WTC11 (cell line): ENCODE data around the gene ABHD15. TPM values are rescaled to one million over a fixed set of nuclear protein-coding genes. Genes with fewer than 3 reads are reported as not detected.

Source experiments
- ATAC-seq: fragments of 200-7000 bp; cut with Tn5 transposase; 2 replicates; pipeline ENCODE4 v1.10.0; 2021; ENCODE audit warnings: mild to moderate bottlenecking, moderate library complexity
- CTCF ChIA-PET: fragments of 300-600 bp; sonication (Branson Sonifier 250); formaldehyde crosslinking; loops from one replicate; lab custom pipeline; 2021; ENCODE audit warnings: antibody characterized with exemption; lab: Charles Lee
- POLR2A ChIA-PET: fragments of 350-600 bp; sonication (Branson Sonifier 250); formaldehyde crosslinking; loops from one replicate; lab custom pipeline; 2021; ENCODE audit warnings: antibody characterized with exemption; lab: Charles Lee
- DNase-seq: peaks from one replicate; pipeline ENCODE4 v3.0.0; 2021; ENCODE audit warnings: low spot score
- H3K27ac Mint-ChIP-seq: 2 replicates; pipeline ENCODE4 v1.8.0; 2021; ENCODE audit warnings: mixed read lengths
- H3K27me3 Mint-ChIP-seq: 2 replicates; pipeline ENCODE4 v1.8.0; 2021; ENCODE audit warnings: low read depth, mild to moderate bottlenecking, moderate library complexity, mixed read lengths
- H3K36me3 Mint-ChIP-seq: 2 replicates; pipeline ENCODE4 v1.8.0; 2021; ENCODE audit warnings: mixed read lengths
- H3K4me1 Mint-ChIP-seq: 2 replicates; pipeline ENCODE4 v1.8.0; 2022; ENCODE audit warnings: mixed read lengths
- H3K4me3 Mint-ChIP-seq: 2 replicates; pipeline ENCODE4 v1.8.0; 2021; ENCODE audit warnings: mild to moderate bottlenecking, moderate library complexity, mixed read lengths
- H3K9me3 Mint-ChIP-seq: 2 replicates; pipeline ENCODE4 v1.8.0; 2021; ENCODE audit warnings: mixed read lengths
- CREB1 ChIP-seq: sonication (generic); formaldehyde crosslinking; IDR thresholded peaks from 2 replicates; pipeline ENCODE4 v1.8.0; 2023; ENCODE audit warnings: mild to moderate bottlenecking, missing genetic modification reagents
- FOXP1 ChIP-seq: sonication (generic); formaldehyde crosslinking; IDR thresholded peaks from 2 replicates; pipeline ENCODE4 v1.8.0; 2022; ENCODE audit warnings: missing genetic modification reagents, mild to moderate bottlenecking, moderate library complexity, borderline replicate concordance
- IRF2 ChIP-seq: sonication (generic); formaldehyde crosslinking; IDR thresholded peaks from 2 replicates; pipeline ENCODE4 v1.8.0; 2022; ENCODE audit warnings: low read depth, missing genetic modification reagents, borderline replicate concordance
- MAX ChIP-seq: sonication (generic); formaldehyde crosslinking; IDR thresholded peaks from 2 replicates; pipeline ENCODE4 v1.8.0; 2022; ENCODE audit warnings: mild to moderate bottlenecking, missing genetic modification reagents
- NFATC4 ChIP-seq: fragments of 250-450 bp; sonication (Bioruptor Pico); IDR thresholded peaks from 2 replicates; pipeline ENCODE4 v1.9.0; 2021; ENCODE audit warnings: mild to moderate bottlenecking
- NR1H2 ChIP-seq: sonication (generic); formaldehyde crosslinking; IDR thresholded peaks from 2 replicates; pipeline ENCODE4 v1.9.0; 2021; ENCODE audit warnings: mild to moderate bottlenecking, moderate library complexity, missing genetic modification reagents
- PRDM15 ChIP-seq: sonication (generic); formaldehyde crosslinking; IDR thresholded peaks from 2 replicates; pipeline ENCODE4 v1.8.0; 2022; ENCODE audit warnings: missing genetic modification reagents
- USF2 ChIP-seq: sonication (generic); formaldehyde crosslinking; IDR thresholded peaks from 2 replicates; pipeline ENCODE4 v1.8.1; 2023; ENCODE audit warnings: mild to moderate bottlenecking, missing genetic modification reagents, moderate library complexity
- ZBTB21 ChIP-seq: sonication (generic); formaldehyde crosslinking; IDR thresholded peaks from 2 replicates; pipeline ENCODE4 v1.8.1; 2023; ENCODE audit warnings: mild to moderate bottlenecking, missing genetic modification reagents, borderline replicate concordance
- ZMAT4 ChIP-seq: fragments of 250-450 bp; sonication (Bioruptor Pico); IDR thresholded peaks from 2 replicates; pipeline ENCODE4 v1.9.0; 2021; ENCODE audit warnings: mild to moderate bottlenecking
- ZNF121 ChIP-seq: sonication (generic); formaldehyde crosslinking; IDR thresholded peaks from 2 replicates; pipeline ENCODE4 v1.8.0; 2023; ENCODE audit warnings: missing genetic modification reagents
- ZNF138 ChIP-seq: sonication (generic); formaldehyde crosslinking; conservative IDR thresholded peaks from 2 replicates; pipeline ENCODE4 v1.8.1; 2022; ENCODE audit warnings: mild to moderate bottlenecking, moderate library complexity, missing genetic modification reagents
- ZNF416 ChIP-seq: fragments of 250-450 bp; sonication (Bioruptor Pico); IDR thresholded peaks from 2 replicates; pipeline ENCODE4 v1.9.0; 2021; ENCODE audit warnings: mild to moderate bottlenecking, inconsistent platforms
- ZNF423 ChIP-seq: fragments of 250-450 bp; sonication (Bioruptor Pico); IDR thresholded peaks from 2 replicates; pipeline ENCODE4 v2.1.2; 2022; ENCODE audit warnings: mild to moderate bottlenecking, moderate library complexity
- ZNF425 ChIP-seq: fragments of 250-450 bp; sonication (Bioruptor Pico); conservative IDR thresholded peaks from 2 replicates; pipeline ENCODE4 v1.9.0; 2021; ENCODE audit warnings: mild to moderate bottlenecking
- ZNF671 ChIP-seq: fragments of 250-450 bp; sonication (Bioruptor Pico); IDR thresholded peaks from 2 replicates; pipeline ENCODE4 v1.8.0; 2021; ENCODE audit warnings: mild to moderate bottlenecking
- total RNA-seq: library from RNA; stranded (reverse); gene quantifications from 3 replicates; pipeline ENCODE4 v1.2.3, GENCODE V29; 2021

ABHD15 gene
- total RNA-seq, 1 experiment from 2014 or later, result 2.8 TPM

GRCh38 chr17:29607557-29608195 is 40.8 kb upstream of the ABHD15 start:
- no peaks in the 10 kb centered on the region for H3K4me1 Mint-ChIP-seq
- no peak overlapping the region for H3K4me3 Mint-ChIP-seq
- POLR2A ChIA-PET, result interaction anchor here (0.6 kb wide), 1 partner anchor 82 kb away, joined by 3 read pairs; no protein-coding TSS in a partner anchor
- CTCF ChIA-PET, result interaction anchor here (0.5 to 3.2 kb wide), 6 partner anchors 10 to 41 kb away, joined by 3 to 41 read pairs (median 6); partner anchors contain the start of gene ABHD15
- DNase-seq, result no peak
- H3K27me3 Mint-ChIP-seq, result peaks cover 9% of the 10 kb centered on the region
- no peaks in the 10 kb centered on the region for H3K9me3 Mint-ChIP-seq
- no peak for TF ChIP-seq MAX (CRISPR knock-in tag)
- no peak for ATAC-seq
- no peak overlapping the region for H3K27ac Mint-ChIP-seq
- peaks cover 4% of the 10 kb centered on the region; the same call in 1 of the 2 replicates for H3K36me3 Mint-ChIP-seq

GRCh38 chr17:29603109-29603674 is 36.4 kb upstream of the ABHD15 start:
- Mint-ChIP-seq H3K4me3 (no peak overlapping the region), H3K4me1 (peaks cover 12% of the 10 kb centered on the region), H3K36me3 (no peaks in the 10 kb centered on the region), H3K9me3 (no peaks in the 10 kb centered on the region), H3K27ac (no peak overlapping the region), H3K27me3 (no peaks in the 10 kb centered on the region; the same call in 1 of the 2 replicates)
- CTCF ChIA-PET, result interaction anchor here (1.2 to 2.6 kb wide), 3 partner anchors 9 to 11 kb away, joined by 4 to 17 read pairs (median 9); no protein-coding TSS in a partner anchor
- DNase-seq (no peak), ATAC-seq (no peak)
- TF ChIP-seq ZNF121 (CRISPR knock-in tag) (peak; percentile 82), ZNF416 (CRISPR knock-in tag) (no peak)
- POLR2A ChIA-PET, result no interaction called here

GRCh38 chr17:29597361-29598172 is 30.7 kb upstream of the ABHD15 start:
- ATAC-seq, result peak; percentile 16
- H3K36me3 Mint-ChIP-seq, result no peaks in the 10 kb centered on the region
- no peaks in the 10 kb centered on the region for H3K27me3 Mint-ChIP-seq
- no peaks in the 10 kb centered on the region for H3K9me3 Mint-ChIP-seq
- ChIA-PET CTCF (interaction anchor here (0.6 to 4.6 kb wide), 19 partner anchors 10 to 498 kb away, joined by 3 to 85 read pairs (median 4); partner anchors contain the start of genes ABHD15 and SSH2), POLR2A (interaction anchor here (0.6 to 1.1 kb wide), 3 partner anchors 16 to 184 kb away, joined by 3 to 6 read pairs (median 5); partner anchors contain the start of gene TP53I13)
- H3K4me1 Mint-ChIP-seq, result peaks cover 44% of the 10 kb centered on the region
- peak overlapping the region; percentile 46 for H3K4me3 Mint-ChIP-seq
- TF ChIP-seq PRDM15 (CRISPR knock-in tag) (peak; percentile 66), FOXP1 (CRISPR knock-in tag) (peak; percentile 19; the same call in 1 of the 2 replicates), NFATC4 (CRISPR knock-in tag) (no peak), NR1H2 (CRISPR knock-in tag) (no peak), CREB1 (CRISPR knock-in tag) (0 out of 2 replicates have a peak, but pooled peaks have one; percentile 31), ZNF138 (CRISPR knock-in tag) (no peak), ZNF423 (CRISPR knock-in tag) (0 out of 2 replicates have a peak, but pooled peaks have one; percentile 13), IRF2 (CRISPR knock-in tag) (no peak)
- DNase-seq, result no peak
- H3K27ac Mint-ChIP-seq, result peak overlapping the region; percentile 74; the same call in 1 of the 2 replicates

GRCh38 chr17:29596811-29597210 is 30.0 kb upstream of the ABHD15 start:
- ChIA-PET POLR2A (interaction anchor here (0.6 kb wide), 1 partner anchor 185 kb away, joined by 6 read pairs; no protein-coding TSS in a partner anchor), CTCF (interaction anchor here (1.0 to 4.6 kb wide), 12 partner anchors 9 to 497 kb away, joined by 3 to 85 read pairs (median 6); partner anchors contain the start of gene ABHD15)
- no peak overlapping the region for H3K4me3 Mint-ChIP-seq
- H3K9me3 Mint-ChIP-seq, result no peaks in the 10 kb centered on the region
- H3K36me3 Mint-ChIP-seq, result no peaks in the 10 kb centered on the region
- peaks cover 51% of the 10 kb centered on the region for H3K4me1 Mint-ChIP-seq
- H3K27ac Mint-ChIP-seq, result no peak overlapping the region
- TF ChIP-seq IRF2 (CRISPR knock-in tag) (no peak), CREB1 (CRISPR knock-in tag) (no peak), ZBTB21 (no peak), USF2 (CRISPR knock-in tag) (no peak), ZNF671 (CRISPR knock-in tag) (no peak), ZNF425 (CRISPR knock-in tag) (no peak), ZMAT4 (CRISPR knock-in tag) (no peak)
- ATAC-seq (no peak; the same call in 1 of the 2 replicates), DNase-seq (no peak)
- H3K27me3 Mint-ChIP-seq, result no peaks in the 10 kb centered on the region
